Gastrocnemius medialis (tissue), 4 donors: ENCODE data around the gene MYDGF.

ENCODE experiments used
- CTCF ChIP-seq, 5 experiments: fragments of 450-650 bp in 3 of 5; fragments of 200-600 bp in 2 of 5; sonication (generic) in 2 of 5; IDR thresholded peaks in 4 of 5; conservative IDR thresholded peaks in 1 of 5; 1 replicate in 4 of 5; 2 replicates in 1 of 5; pipeline ENCODE4 v1.5.1; 2016 to 2019; ENCODE audit warnings: antibody characterized with exemption in 5 of 5, mild to moderate bottlenecking in 3 of 5, moderate library complexity in 3 of 5
- POLR2A ChIP-seq, 2 donors: fragments of 450-650 bp; IDR thresholded peaks; one replicate each; pipeline ENCODE4 v1.6.1; 2017; ENCODE audit warnings: antibody characterized with exemption in 2 of 2, mild to moderate bottlenecking in 2 of 2, moderate library complexity in 2 of 2

DNA sequence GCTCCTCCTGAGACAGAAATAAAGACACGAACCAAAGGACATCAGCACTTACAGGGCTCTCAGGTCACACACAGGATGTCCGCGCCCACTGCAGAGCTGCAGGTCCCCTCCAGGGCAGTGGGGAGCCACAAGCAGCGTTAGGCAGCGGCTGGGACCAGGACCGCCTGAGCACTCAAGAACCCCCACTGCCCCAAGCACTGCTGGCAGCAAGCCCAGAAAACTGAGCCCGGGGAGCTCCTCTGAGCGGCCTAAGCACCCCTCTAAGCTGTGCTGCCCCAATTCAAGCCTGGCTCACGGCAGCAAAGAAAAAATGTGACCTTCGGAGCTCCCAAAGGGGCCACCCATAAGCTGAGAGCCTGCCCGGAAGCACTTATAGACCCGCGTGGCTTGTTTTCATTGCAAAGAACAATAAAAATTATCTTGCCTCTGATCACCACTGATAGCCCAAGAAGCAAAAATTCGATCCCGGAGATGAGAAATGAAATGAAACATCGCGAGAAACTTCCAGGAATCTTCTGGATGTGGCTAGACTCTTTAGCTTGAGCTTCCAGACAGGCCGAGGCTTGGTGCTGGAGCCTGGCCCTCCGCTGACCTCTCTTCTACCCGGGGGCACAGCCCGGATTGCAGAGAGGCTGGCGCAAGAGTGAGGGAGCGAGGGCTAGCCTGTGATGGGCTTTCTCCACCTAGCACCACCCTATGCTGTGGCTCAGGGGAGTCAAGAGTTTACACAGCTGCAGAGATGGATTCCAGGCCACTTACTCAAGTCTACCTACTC lies 47.2 kb upstream of the MYDGF start:
- TF ChIP-seq CTCF (IDR thresholded peaks at IDR 0.05 in 4 of 5, conservative IDR thresholded peaks at IDR 0.05 in 1 of 5) (no peak), POLR2A (IDR thresholded peaks at IDR 0.05) (no peak)
